IMR-90 (cell line): ENCODE measurements around the gene EPHA10. TPM values are rescaled to one million over a fixed set of nuclear protein-coding genes. Genes with fewer than 3 reads are reported as not detected.

ENCODE experiments used
- microRNA-seq, 2 experiments: library from miRNA; stranded (forward) in 1 of 2; unstranded in 1 of 2; fragments of 10-50 nt in 1 of 2; fragments of <30 nt in 1 of 2; gene quantifications in 1 of 2; microRNA quantifications in 1 of 2; one replicate each; pipeline versions ENCODE3 to v1.1.0; 2013 to 2020; ENCODE audit not compliant: insufficient read depth in 1 of 2, insufficient read length in 1 of 2, unreplicated experiment in 1 of 2
- polyA plus RNA-seq, 3 experiments: library from polyadenylated mRNA; depleted of rRNA; stranded (reverse); fragments of >200 nt; gene quantifications; 2 replicates each; pipeline ENCODE4 v1.2.3, GENCODE V29; 2012; ENCODE audit warnings: low replicate concordance in 1 of 3
- small RNA-seq, 5 experiments: library from RNA; depleted of rRNA; stranded (forward); fragments of <200 nt; gene quantifications; one replicate each; pipeline ENCODE3, GENCODE V24; 2012
- total RNA-seq: library from RNA; depleted of rRNA; stranded (reverse); fragments of >200 nt; gene quantifications from 2 replicates; pipeline ENCODE4 v1.2.3, GENCODE V29; 2012; rRNA removed

EPHA10 gene
- total and polyA plus RNA-seq, 2 of the 4 experiments (the other 2 are of a cell fraction): not detected

Small RNAs within 50 kb of the gene (microRNA-seq; reads per million reads assigned to microRNA genes)
- not detected for gene RF00019 (ENCODE audit: insufficient read depth, insufficient read length)

Small RNAs within 50 kb of the gene (small RNA-seq; reads per million reads assigned to genes)
- gene RF00019: 0 reads per million in 5 experiments

Other genes with a start within 250 kb of the EPHA10 start
- gene SNIP1, start 210.8 kb downstream of the EPHA10 start, total RNA-seq: 11.3 and 13.9 TPM in 2 replicates
- gene SNIP1, start 210.8 kb downstream of the EPHA10 start, polyA plus RNA-seq (2012; rRNA removed): 6.8 and 7.7 TPM in 2 replicates
- gene DNALI1, start 208.2 kb downstream of the EPHA10 start, total RNA-seq: 8.1 and 9.1 TPM in 2 replicates
- 9.1 and 10.1 TPM in 2 replicates for gene DNALI1, start 208.2 kb downstream of the EPHA10 start, polyA plus RNA-seq (2012; rRNA removed)
- gene GNL2, start 169.2 kb downstream of the EPHA10 start, total RNA-seq: 77.4 and 90.3 TPM in 2 replicates
- 42.9 and 49.4 TPM in 2 replicates for gene GNL2, start 169.2 kb downstream of the EPHA10 start, polyA plus RNA-seq (2012; rRNA removed)
- not detected in 2 replicates for gene RSPO1, start 130.2 kb downstream of the EPHA10 start, total RNA-seq
- not detected in 2 replicates for gene RSPO1, start 130.2 kb downstream of the EPHA10 start, polyA plus RNA-seq (2012; rRNA removed)
- gene CDCA8, start 72.6 kb downstream of the EPHA10 start, total RNA-seq: 5.9 and 6.1 TPM in 2 replicates
- gene CDCA8, start 72.6 kb downstream of the EPHA10 start, polyA plus RNA-seq (2012; rRNA removed): 25.2 and 25.7 TPM in 2 replicates
- gene MANEAL, start 28.7 kb upstream of the EPHA10 start, total RNA-seq: 0.28 and 0.54 TPM in 2 replicates
- 0.46 and 0.55 TPM in 2 replicates for gene MANEAL, start 28.7 kb upstream of the EPHA10 start, polyA plus RNA-seq (2012; rRNA removed)
- 2.0 and 2.2 TPM in 2 replicates for gene C1orf122, start 42.7 kb upstream of the EPHA10 start, total RNA-seq
- 13.6 and 27.6 TPM in 2 replicates for gene C1orf122, start 42.7 kb upstream of the EPHA10 start, polyA plus RNA-seq (2012; rRNA removed)
- 19.2 and 21.7 TPM in 2 replicates for gene YRDC, start 43.1 kb upstream of the EPHA10 start, total RNA-seq
- 21.0 and 25.0 TPM in 2 replicates for gene YRDC, start 43.1 kb upstream of the EPHA10 start, polyA plus RNA-seq (2012; rRNA removed)
- gene MTF1, start 94.5 kb upstream of the EPHA10 start, total RNA-seq: 2.2 and 2.3 TPM in 2 replicates
- gene MTF1, start 94.5 kb upstream of the EPHA10 start, polyA plus RNA-seq (2012; rRNA removed): 4.7 and 5.0 TPM in 2 replicates
- 17.2 and 20.4 TPM in 2 replicates for gene INPP5B, start 181.9 kb upstream of the EPHA10 start, total RNA-seq
- gene INPP5B, start 181.9 kb upstream of the EPHA10 start, polyA plus RNA-seq (2012; rRNA removed): 8.0 and 9.4 TPM in 2 replicates
- 90.0 and 109 TPM in 2 replicates for gene SF3A3, start 224.9 kb upstream of the EPHA10 start, total RNA-seq
- gene SF3A3, start 224.9 kb upstream of the EPHA10 start, polyA plus RNA-seq (2012; rRNA removed): 35.7 and 39.9 TPM in 2 replicates
- gene FHL3, start 240.4 kb upstream of the EPHA10 start, total RNA-seq: 7.2 and 11.5 TPM in 2 replicates
- 26.0 and 27.1 TPM in 2 replicates for gene FHL3, start 240.4 kb upstream of the EPHA10 start, polyA plus RNA-seq (2012; rRNA removed)
- 27.8 and 58.3 TPM in 2 replicates for gene UTP11, start 247.6 kb upstream of the EPHA10 start, total RNA-seq
- 19.3 and 22.0 TPM in 2 replicates for gene UTP11, start 247.6 kb upstream of the EPHA10 start, polyA plus RNA-seq (2012; rRNA removed)